Vagina (tissue), 2 donors: ENCODE measurements around the gene MAPK8IP1. TPM values are rescaled to one million over a fixed set of nuclear protein-coding genes. Genes with fewer than 3 reads are reported as not detected.
"Not testable (repeated sequence)": the region's sequence is repeated elsewhere in the genome, so short reads cannot be mapped to it uniquely, and the experiment has no call there.

Experiments
- DNase-seq, 2 donors: peaks; one replicate each; pipeline ENCODE4 v3.0.0-alpha.2; 2017; ENCODE audit errors: extremely low spot score in 2 of 2
- H3K27ac ChIP-seq: fragments of 200-600 bp; sonication (generic); one replicate; pipeline ENCODE4 v1.5.1; 2019
- H3K27me3 ChIP-seq: fragments of 200-600 bp; sonication (generic); one replicate; pipeline ENCODE4 v1.5.1; 2019
- H3K36me3 ChIP-seq, 2 donors: fragments of 200-600 bp; sonication (generic); one replicate each; pipeline ENCODE4 v1.5.1; 2017 to 2019
- H3K4me1 ChIP-seq: fragments of 200-600 bp; sonication (generic); one replicate; pipeline ENCODE4 v1.5.1; 2019
- H3K4me3 ChIP-seq, 2 donors: fragments of 200-600 bp; sonication (generic); 1 replicate in 1 of 2; 2 replicates in 1 of 2; pipeline ENCODE4 v1.5.1; 2016 to 2019
- H3K9me3 ChIP-seq: fragments of 200-600 bp; sonication (generic); one replicate; pipeline ENCODE4 v1.5.1; 2019
- POLR2A ChIP-seq, 2 donors: fragments of 450-650 bp; IDR thresholded peaks; one replicate each; pipeline ENCODE4 v1.6.1; 2017; ENCODE audit warnings: antibody characterized with exemption in 2 of 2, mild to moderate bottlenecking in 2 of 2, moderate library complexity in 2 of 2
- POLR2AphosphoS5 ChIP-seq, 2 donors: sonication (generic); formaldehyde crosslinking; IDR thresholded peaks; one replicate each; pipeline ENCODE4 v1.9.0; 2017; ENCODE audit warnings: antibody characterized with exemption in 2 of 2, mild to moderate bottlenecking in 2 of 2, low read depth in 1 of 2; ENCODE audit not compliant: insufficient read depth in 1 of 2
- intact Hi-C: fragments of 100-400 bp; cut with DNase I; formaldehyde crosslinking; loops from one replicate; pipeline ENCODE4 v1.15.1; 2023
- total RNA-seq: library from RNA; depleted of rRNA; stranded (reverse); fragments of >200 nt; gene quantifications from one replicate; pipeline ENCODE4 v1.2.3, GENCODE V29; 2016
- TF ChIP-seq, protein P1 (sequence below), 3 experiments: fragments of 450-650 bp in 2 of 3; fragments of 200-600 bp in 1 of 3; sonication (generic) in 1 of 3; IDR thresholded peaks; one replicate each; pipeline ENCODE4 v1.5.1; 2017 to 2019; ENCODE audit warnings: antibody characterized with exemption in 3 of 3, mild to moderate bottlenecking in 2 of 3, moderate library complexity in 2 of 3

Gene MAPK8IP1
- total RNA-seq, 1 donor from 2014 or later: 7.1 TPM

DNA sequence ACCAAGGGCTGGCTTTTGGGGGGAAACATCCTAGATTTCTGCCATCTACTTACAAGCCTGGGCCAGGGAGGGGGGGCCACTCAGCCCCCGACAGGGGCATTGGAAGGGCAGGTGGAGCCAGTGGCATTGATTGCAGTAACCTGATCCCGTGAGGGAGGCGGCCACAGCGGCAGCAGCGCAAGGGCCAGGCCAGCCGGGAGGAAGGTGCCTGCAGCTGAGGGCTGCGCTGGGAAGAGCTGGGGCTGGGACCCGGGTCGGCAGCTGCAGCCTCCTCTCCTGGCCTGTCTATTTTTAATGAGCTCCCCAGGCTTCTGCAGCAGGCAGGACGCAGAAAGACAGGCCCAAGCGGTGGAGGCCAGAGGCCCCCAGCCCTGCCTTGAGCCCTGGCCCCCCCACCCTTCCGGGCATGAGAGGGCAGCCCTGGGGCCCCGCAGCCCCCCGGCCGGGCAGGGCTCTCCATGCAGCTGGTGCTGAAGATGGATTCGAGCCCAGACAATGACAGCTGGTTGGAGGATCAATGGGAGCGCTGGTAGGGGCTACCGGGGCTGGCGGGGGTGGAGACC, 11.1 kb downstream of the MAPK8IP1 start:
- Histone ChIP-seq H3K27ac (no peak overlapping the region), H3K4me3 (no peak overlapping the region), H3K4me1 (peaks cover 21% of the 10 kb centered on the region), H3K36me3 (no peaks in the 10 kb centered on the region), H3K9me3 (no peaks in the 10 kb centered on the region), H3K27me3 (no peaks in the 10 kb centered on the region)
- DNase-seq: no peak
- intact Hi-C loops: no loop called here
- TF ChIP-seq POLR2A (IDR thresholded peaks at IDR 0.05) (no peak), POLR2AphosphoS5 (IDR thresholded peaks at IDR 0.05; ENCODE audit: insufficient read depth in 1 of 2, low read depth in 1 of 2) (no peak)
- TF ChIP-seq, protein P1, sequence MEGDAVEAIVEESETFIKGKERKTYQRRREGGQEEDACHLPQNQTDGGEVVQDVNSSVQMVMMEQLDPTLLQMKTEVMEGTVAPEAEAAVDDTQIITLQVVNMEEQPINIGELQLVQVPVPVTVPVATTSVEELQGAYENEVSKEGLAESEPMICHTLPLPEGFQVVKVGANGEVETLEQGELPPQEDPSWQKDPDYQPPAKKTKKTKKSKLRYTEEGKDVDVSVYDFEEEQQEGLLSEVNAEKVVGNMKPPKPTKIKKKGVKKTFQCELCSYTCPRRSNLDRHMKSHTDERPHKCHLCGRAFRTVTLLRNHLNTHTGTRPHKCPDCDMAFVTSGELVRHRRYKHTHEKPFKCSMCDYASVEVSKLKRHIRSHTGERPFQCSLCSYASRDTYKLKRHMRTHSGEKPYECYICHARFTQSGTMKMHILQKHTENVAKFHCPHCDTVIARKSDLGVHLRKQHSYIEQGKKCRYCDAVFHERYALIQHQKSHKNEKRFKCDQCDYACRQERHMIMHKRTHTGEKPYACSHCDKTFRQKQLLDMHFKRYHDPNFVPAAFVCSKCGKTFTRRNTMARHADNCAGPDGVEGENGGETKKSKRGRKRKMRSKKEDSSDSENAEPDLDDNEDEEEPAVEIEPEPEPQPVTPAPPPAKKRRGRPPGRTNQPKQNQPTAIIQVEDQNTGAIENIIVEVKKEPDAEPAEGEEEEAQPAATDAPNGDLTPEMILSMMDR (IDR thresholded peaks at IDR 0.05): no peak

- no peak for DNase-seq
- H3K9me3 ChIP-seq: no peaks in the 10 kb centered on the region
- H3K36me3 ChIP-seq: peaks cover 0 to 5% of the 10 kb centered on the region in 2 donors
- no peak overlapping the region for H3K4me3 ChIP-seq
- H3K4me1 ChIP-seq: peaks cover 22% of the 10 kb centered on the region
- no peaks in the 10 kb centered on the region for H3K27me3 ChIP-seq
- TF ChIP-seq, protein P1 (IDR thresholded peaks at IDR 0.05): no peak
- TF ChIP-seq POLR2AphosphoS5 (IDR thresholded peaks at IDR 0.05; ENCODE audit: insufficient read depth in 1 of 2, low read depth in 1 of 2): no peak
- TF ChIP-seq POLR2A (IDR thresholded peaks at IDR 0.05): no peak
- H3K27ac ChIP-seq: no peak overlapping the region
- intact Hi-C loops: no loop called here
Measured at GRCh38 chr11:45897556-45897955, 12.1 kb downstream of the MAPK8IP1 start.

DNA sequence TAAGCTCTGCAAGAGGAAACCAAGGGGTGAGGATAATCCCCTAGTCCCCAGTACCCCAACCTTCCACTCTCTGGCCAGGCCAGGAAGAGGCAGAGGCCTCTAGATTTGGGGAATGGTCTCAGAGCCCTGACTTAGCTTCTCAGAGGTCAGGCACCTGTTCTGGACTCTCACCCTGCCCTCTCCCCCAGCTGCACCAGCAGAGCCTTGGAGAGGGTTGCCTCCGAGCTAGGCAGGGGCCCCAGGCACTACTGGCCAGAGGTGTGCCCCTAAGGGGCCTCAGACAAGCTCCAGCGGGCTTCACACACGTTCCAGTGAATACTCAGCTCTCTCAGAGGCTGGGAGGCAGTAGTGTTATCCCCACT, 13.6 kb downstream of the MAPK8IP1 start:
- intact Hi-C loops: no loop called here
- Histone ChIP-seq H3K4me1 (peaks cover 22% of the 10 kb centered on the region), H3K9me3 (no peaks in the 10 kb centered on the region), H3K36me3 (peaks cover 0 to 6% of the 10 kb centered on the region in 2 donors), H3K27ac (peak overlapping the region; percentile 66), H3K27me3 (no peaks in the 10 kb centered on the region), H3K4me3 (peak overlapping the region; percentile 51 to 77)
- TF ChIP-seq POLR2A (IDR thresholded peaks at IDR 0.05) (no peak), POLR2AphosphoS5 (IDR thresholded peaks at IDR 0.05; ENCODE audit: insufficient read depth in 1 of 2, low read depth in 1 of 2) (no peak)
- TF ChIP-seq, protein P1 (IDR thresholded peaks at IDR 0.05): no peak
- no peak for DNase-seq

DNA sequence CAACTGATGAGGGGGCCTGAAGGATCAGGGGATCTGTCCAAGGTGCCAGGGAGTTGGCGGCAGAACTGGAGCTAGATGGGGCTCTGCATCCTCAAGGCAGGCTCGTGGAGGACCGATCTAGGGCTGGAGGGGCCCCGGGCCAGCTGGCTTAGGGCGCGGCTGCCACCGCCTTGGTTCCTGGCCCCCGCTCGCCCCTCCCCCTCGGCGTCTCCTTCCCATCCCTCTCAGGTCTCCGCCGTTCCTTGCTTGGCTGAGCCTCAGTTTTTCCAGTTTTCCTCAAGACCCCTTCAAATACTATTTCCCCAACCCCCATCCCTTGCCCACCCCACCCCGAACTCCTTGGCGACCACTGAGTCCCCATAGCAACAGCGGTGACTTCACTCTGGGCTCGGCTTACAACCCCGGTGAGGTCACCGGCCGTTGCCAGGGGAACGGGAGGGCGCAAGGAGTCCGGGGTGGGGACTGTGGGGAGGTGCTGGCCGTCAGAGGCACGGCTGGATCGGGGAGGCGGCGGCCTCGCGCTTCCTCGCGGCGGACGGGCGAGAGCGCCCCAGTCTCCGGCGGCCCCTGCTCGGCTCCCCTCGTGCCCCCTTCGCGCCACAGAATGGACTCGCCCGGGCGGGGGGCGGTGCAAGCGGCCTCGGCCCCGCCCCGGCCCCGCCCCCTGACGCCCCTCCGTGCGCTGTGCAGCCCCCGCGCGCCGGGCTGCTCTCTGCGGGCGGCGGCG, 14.2 kb downstream of the MAPK8IP1 start:
- TF ChIP-seq POLR2A (IDR thresholded peaks at IDR 0.05) (no peak), POLR2AphosphoS5 (IDR thresholded peaks at IDR 0.05; ENCODE audit: insufficient read depth in 1 of 2, low read depth in 1 of 2) (peak in 1 of 2 donors; percentile 34)
- TF ChIP-seq, protein P1 (IDR thresholded peaks at IDR 0.05): no peak
- intact Hi-C loops: no loop called here
- H3K36me3 ChIP-seq: peaks cover 0 to 6% of the 10 kb centered on the region in 2 donors
- peak overlapping the region; percentile 66 for H3K27ac ChIP-seq
- no peaks in the 10 kb centered on the region for H3K27me3 ChIP-seq
- DNase-seq: no peak
- H3K4me1 ChIP-seq: peaks cover 22% of the 10 kb centered on the region
- H3K4me3 ChIP-seq: peak overlapping the region; percentile 51 to 77
- no peaks in the 10 kb centered on the region for H3K9me3 ChIP-seq

DNA sequence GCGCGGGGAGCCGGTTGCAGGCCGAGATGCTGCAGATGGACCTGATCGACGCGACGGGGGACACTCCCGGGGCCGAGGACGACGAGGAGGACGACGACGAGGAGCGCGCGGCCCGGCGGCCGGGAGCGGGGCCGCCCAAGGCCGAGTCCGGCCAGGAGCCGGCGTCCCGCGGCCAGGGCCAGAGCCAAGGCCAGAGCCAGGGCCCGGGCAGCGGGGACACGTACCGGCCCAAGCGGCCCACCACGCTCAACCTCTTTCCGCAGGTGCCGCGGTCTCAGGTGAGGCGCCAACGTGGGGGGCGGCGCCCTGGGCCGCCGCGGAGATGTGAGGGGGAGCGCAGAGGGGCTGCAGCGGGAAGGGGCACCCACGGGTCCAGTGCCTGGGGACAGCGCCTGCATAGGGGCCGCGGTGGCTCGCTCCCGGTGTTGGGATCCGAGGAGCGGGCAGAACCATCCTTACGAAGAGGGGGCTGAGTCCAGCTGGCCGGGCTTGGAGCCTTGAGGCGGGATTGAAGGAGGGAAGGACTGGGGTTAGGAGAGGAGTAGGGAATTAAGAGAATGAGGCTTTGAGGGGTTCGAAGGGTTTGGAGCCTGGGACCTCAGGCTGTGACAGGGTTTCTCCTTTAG, 14.8 kb downstream of the MAPK8IP1 start:
- Histone ChIP-seq H3K4me3 (peak overlapping the region; percentile 51 to 77), H3K27ac (peak overlapping the region; percentile 33), H3K4me1 (peaks cover 22% of the 10 kb centered on the region)
- intact Hi-C loops, H3K9me3 ChIP-seq, H3K27me3 ChIP-seq, H3K36me3 ChIP-seq, DNase-seq: not testable (repeated sequence)
